ENCODE measurements around the gene MRPS11.
A peak's percentile ranks its signal among the peaks of the same experiment; 100 is the strongest.

MRPS11 gene

DNA sequence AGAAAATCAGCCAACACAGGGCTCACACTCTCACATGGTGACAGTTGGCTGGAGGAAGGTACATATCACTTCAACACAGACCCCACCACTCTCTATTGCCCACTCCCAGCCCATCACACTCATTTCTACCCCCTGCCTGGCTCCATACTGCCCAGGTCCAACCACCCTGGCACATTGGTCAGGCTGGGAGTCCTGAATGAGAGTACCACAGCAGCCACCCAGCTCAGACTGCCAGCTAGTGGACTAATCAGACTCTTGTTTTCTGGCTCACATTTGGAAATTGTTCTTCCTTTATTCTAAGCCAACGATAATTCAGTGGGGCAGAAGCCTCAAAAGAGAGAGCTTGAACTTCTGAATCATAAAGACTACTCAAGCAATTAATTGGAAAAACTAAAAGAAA is 20.3 kb upstream of the MRPS11 start:
- TF ChIP-seq, protein P1, sequence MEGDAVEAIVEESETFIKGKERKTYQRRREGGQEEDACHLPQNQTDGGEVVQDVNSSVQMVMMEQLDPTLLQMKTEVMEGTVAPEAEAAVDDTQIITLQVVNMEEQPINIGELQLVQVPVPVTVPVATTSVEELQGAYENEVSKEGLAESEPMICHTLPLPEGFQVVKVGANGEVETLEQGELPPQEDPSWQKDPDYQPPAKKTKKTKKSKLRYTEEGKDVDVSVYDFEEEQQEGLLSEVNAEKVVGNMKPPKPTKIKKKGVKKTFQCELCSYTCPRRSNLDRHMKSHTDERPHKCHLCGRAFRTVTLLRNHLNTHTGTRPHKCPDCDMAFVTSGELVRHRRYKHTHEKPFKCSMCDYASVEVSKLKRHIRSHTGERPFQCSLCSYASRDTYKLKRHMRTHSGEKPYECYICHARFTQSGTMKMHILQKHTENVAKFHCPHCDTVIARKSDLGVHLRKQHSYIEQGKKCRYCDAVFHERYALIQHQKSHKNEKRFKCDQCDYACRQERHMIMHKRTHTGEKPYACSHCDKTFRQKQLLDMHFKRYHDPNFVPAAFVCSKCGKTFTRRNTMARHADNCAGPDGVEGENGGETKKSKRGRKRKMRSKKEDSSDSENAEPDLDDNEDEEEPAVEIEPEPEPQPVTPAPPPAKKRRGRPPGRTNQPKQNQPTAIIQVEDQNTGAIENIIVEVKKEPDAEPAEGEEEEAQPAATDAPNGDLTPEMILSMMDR (IDR thresholded peaks at IDR 0.05; ENCODE audit: borderline replicate concordance, control extremely low read depth, extremely low read depth, insufficient read depth, missing control alignments): no peak
- in situ Hi-C loops (cut with MboI; ENCODE audit: low sequenced_read_pairs, unreplicated experiment): no loop called here
- no peak for DNase-seq (ENCODE audit: low spot score)

DNA sequence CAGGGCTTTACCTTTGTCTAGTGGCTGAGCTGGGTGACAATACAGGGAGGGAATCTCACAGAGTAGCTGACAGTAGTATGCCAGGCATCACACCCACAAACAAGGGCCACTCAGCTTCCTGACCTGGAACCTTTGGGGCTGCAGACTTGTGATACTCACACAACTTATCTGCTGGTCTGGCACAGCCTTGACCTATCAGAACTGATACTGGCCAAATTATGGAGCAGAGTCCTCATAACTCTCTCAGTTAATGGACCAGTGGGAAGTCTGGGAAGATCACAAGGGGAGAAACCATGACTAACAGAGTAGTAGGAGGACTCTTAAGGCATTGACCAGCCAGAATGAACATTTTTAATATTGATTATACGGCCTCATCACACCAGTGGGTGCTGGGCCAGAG is 19.8 kb upstream of the MRPS11 start:
- no peak for DNase-seq (ENCODE audit: low spot score)
- TF ChIP-seq, protein P1 (IDR thresholded peaks at IDR 0.05; ENCODE audit: borderline replicate concordance, control extremely low read depth, extremely low read depth, insufficient read depth, missing control alignments): no peak
- in situ Hi-C loops (cut with MboI; ENCODE audit: low sequenced_read_pairs, unreplicated experiment): no loop called here

DNA sequence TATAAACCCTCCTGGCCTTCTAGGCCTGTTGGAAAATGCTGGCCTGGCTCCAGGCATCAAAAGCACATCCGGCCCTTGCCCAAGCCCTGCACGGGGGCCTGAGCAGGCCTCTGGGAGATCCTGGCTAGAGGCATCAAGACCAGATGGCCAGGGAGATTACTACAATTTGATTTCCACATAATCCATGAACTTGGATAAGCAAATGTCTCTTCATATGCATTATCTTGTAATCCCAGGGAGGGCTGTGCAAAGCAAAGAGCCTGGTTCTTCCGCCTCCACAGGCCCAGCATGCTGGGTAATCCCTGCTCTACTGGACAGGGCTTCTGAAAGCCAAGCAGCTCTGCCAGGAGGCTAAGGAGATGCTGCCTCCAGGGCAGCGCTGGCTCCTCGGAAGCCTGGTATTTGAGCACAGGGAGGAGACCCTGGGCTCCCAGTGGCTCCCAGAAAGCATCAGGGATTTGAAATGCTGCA is 18.5 kb upstream of the MRPS11 start:
- TF ChIP-seq, protein P1 (IDR thresholded peaks at IDR 0.05; ENCODE audit: borderline replicate concordance, control extremely low read depth, extremely low read depth, insufficient read depth, missing control alignments): no peak
- in situ Hi-C loops (cut with MboI; ENCODE audit: low sequenced_read_pairs, unreplicated experiment): no loop called here
- DNase-seq (ENCODE audit: low spot score): no peak

DNA sequence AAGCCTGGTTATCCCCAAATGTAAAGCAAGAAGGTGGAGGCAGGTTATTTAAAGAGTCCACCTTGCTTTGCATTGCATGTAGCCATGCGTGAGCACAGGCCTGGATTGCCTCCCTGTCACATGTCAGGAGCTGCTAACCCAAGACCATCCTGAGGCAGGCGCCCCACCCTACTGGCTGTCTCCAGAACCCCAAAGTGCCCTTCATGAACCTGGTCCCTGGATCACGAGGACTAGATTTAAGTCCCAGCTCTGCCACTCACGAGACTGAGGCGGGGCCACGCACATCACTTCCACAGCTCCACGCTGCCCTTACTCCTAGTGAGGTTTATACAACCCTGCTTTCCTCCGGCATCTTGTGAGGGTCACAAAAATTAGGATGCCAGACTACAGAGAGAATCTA is 17.9 kb upstream of the MRPS11 start:
- TF ChIP-seq, protein P1 (IDR thresholded peaks at IDR 0.05; ENCODE audit: borderline replicate concordance, control extremely low read depth, extremely low read depth, insufficient read depth, missing control alignments): no peak
- DNase-seq (ENCODE audit: low spot score): no peak
- in situ Hi-C loops (cut with MboI; ENCODE audit: low sequenced_read_pairs, unreplicated experiment): no loop called here

DNA sequence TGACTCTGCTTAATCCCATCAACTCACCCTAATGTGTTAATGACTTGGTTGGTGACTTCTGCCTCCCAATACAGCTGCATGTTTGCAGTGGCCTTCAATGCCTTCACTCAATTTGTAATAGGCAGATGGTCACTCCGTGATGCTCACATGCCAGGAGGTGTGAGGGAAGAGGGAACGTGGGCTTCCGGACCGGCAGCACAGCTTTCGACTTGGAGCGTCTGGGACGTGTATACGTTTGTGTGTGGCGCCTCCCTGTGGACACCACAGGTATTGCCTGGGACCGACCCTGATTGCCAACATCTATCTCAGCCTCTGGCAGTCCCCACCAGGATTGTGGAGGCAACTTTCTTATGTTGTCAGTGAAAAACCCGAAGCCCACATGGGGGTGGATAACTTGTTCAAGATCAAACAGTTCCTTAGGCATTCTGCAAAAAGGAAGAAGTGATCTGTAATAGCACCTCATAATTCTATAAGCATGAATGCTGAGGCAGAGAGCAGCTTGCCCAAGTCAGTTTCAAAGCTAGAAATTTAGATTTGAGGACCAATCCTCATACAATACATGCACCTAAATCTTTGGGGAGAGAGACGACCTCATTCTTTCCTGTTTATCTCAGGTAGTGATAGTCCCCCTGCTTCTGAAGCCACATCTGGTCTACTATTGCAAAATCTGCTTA is 17.2 kb upstream of the MRPS11 start:
- in situ Hi-C loops (cut with MboI; ENCODE audit: low sequenced_read_pairs, unreplicated experiment): no loop called here
- TF ChIP-seq, protein P1 (IDR thresholded peaks at IDR 0.05; ENCODE audit: borderline replicate concordance, control extremely low read depth, extremely low read depth, insufficient read depth, missing control alignments): peak; percentile 70

DNA sequence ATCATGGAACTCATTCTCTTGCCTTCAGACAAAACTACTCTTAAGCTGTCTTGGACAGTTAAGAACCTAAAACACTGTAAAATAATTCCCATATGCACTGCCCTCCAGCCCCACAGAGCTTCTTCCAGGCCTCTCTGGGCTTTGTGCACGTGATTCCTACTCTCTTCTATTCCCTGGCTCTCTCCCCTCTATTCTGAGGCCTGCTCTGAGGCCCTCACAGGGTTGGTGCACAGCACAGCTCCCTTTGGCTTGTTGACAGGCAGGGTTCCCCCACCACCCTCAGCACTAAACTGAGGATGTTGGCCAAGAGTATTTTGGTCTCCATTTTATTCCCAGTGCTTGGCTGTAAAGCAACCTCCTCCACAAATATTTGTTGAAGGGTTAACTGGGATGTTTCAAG is 13.9 kb upstream of the MRPS11 start:
- TF ChIP-seq, protein P1 (IDR thresholded peaks at IDR 0.05; ENCODE audit: borderline replicate concordance, control extremely low read depth, extremely low read depth, insufficient read depth, missing control alignments): no peak
- in situ Hi-C loops (cut with MboI; ENCODE audit: low sequenced_read_pairs, unreplicated experiment): no loop called here

More for the DNA sequence above, 17.2 kb upstream of the MRPS11 start:
- DNase-seq (ENCODE audit: low spot score): peak; percentile 75

More for the DNA sequence above, 13.9 kb upstream of the MRPS11 start:
- no peak for DNase-seq (ENCODE audit: low spot score)

Data from GM13976 (cell line).